Endothelial cell of umbilical vein (primary cell): ENCODE data around the gene SUPT16H. TPM values are rescaled to one million over a fixed set of nuclear protein-coding genes. Genes with fewer than 3 reads are reported as not detected.
A peak's percentile ranks its signal among the peaks of the same experiment; 100 is the strongest.

Experiments used
- BruUV-seq: library from RNA; stranded (reverse); fragments of 400-500 nt; replicated peaks from 2 replicates; lab custom pipeline; 2021; lab: Mats Ljungman, UMichigan
- CTCF ChIA-PET: fragments of 300-600, 350-600 bp; sonication (Branson Sonifier 250); formaldehyde crosslinking; loops from one replicate; lab custom pipeline; 2021; ENCODE audit warnings: antibody characterized with exemption, inconsistent platforms; lab: Charles Lee
- POLR2A ChIA-PET: fragments of 300-600, 350-600 bp; sonication (Branson Sonifier 250); formaldehyde crosslinking; loops from one replicate; lab custom pipeline; 2021; ENCODE audit warnings: antibody characterized with exemption, inconsistent platforms; lab: Charles Lee
- DNase-seq: peaks from one replicate; pipeline ENCODE4 v3.0.0-alpha.2; 2011; ENCODE audit warnings: low read depth, low spot score
- FAIRE-seq: peaks from 2 replicates; lab custom pipeline; 2011; peaks lifted over from hg19 to GRCh38; lab: Jason Lieb, UNC
- H2AFZ ChIP-seq: 2 replicates; pipeline ENCODE4 v1.6.0; 2012; ENCODE audit warnings: low read depth, low read length, control low read depth, inconsistent platforms
- H3K27ac ChIP-seq: 2 replicates; pipeline ENCODE4 v1.5.1; 2011; ENCODE audit warnings: low read depth, mild to moderate bottlenecking, control low read depth, low read length, moderate library complexity; ENCODE audit not compliant: insufficient read depth
- H3K27me3 ChIP-seq, 2 experiments: 2 replicates each; pipeline versions ENCODE4 v1.6.0 to v1.6.1; 2011; ENCODE audit warnings: low read length in 2 of 2, mixed read lengths in 1 of 2; ENCODE audit not compliant: control insufficient read depth in 2 of 2, insufficient read depth in 2 of 2
- H3K36me3 ChIP-seq, 2 experiments: 2 replicates in 1 of 2; 3 replicates in 1 of 2; pipeline ENCODE4 v1.5.1; 2011; ENCODE audit warnings: low read length in 2 of 2, mild to moderate bottlenecking in 1 of 2, moderate library complexity in 1 of 2; ENCODE audit not compliant: control insufficient read depth in 2 of 2, insufficient read depth in 2 of 2; ENCODE audit errors: extremely low read depth in 1 of 2
- H3K4me1 ChIP-seq: 3 replicates; pipeline ENCODE4 v1.5.1; 2011; ENCODE audit warnings: mild to moderate bottlenecking, low read length; ENCODE audit not compliant: control insufficient read depth, insufficient read depth; ENCODE audit errors: extremely low read depth
- H3K4me2 ChIP-seq: 2 replicates; pipeline ENCODE4 v1.6.1; 2011; ENCODE audit warnings: low read length, control low read depth, mixed read lengths; ENCODE audit not compliant: insufficient read depth
- H3K4me3 ChIP-seq, 3 experiments: fragments of 200-600 bp in 1 of 3; sonication (generic), shearing (Covaris generic) in 1 of 3; replicated peaks in 1 of 3; 2 replicates each; pipeline ENCODE4 v1.5.1; 2011 to 2016; ENCODE audit warnings: control low read depth in 3 of 3, low read length in 3 of 3, mild to moderate bottlenecking in 2 of 3, inconsistent platforms in 1 of 3, low read depth in 1 of 3, moderate library complexity in 1 of 3; ENCODE audit not compliant: insufficient read depth in 1 of 3
- H3K79me2 ChIP-seq: 2 replicates; pipeline ENCODE4 v1.6.0; 2012; ENCODE audit warnings: low read length, inconsistent platforms; ENCODE audit not compliant: control insufficient read depth, insufficient read depth
- H3K9ac ChIP-seq: replicated peaks from 2 replicates; pipeline ENCODE3; 2011; ENCODE audit warnings: low read length, control low read depth; ENCODE audit not compliant: insufficient read depth; ENCODE audit errors: extremely low read depth
- H3K9me1 ChIP-seq: replicated peaks from 3 replicates; pipeline ENCODE4 v1.6.0; 2011; ENCODE audit warnings: mild to moderate bottlenecking, low read length; ENCODE audit not compliant: control insufficient read depth, insufficient read depth; ENCODE audit errors: extremely low read depth
- H3K9me3 ChIP-seq: replicated peaks from 2 replicates; pipeline ENCODE4 v1.5.1; 2012; ENCODE audit warnings: low read length, inconsistent platforms; ENCODE audit not compliant: control insufficient read depth, insufficient read depth
- H4K20me1 ChIP-seq: replicated peaks from 2 replicates; pipeline ENCODE3; 2011; ENCODE audit warnings: mild to moderate bottlenecking, low read length; ENCODE audit not compliant: control insufficient read depth, insufficient read depth; ENCODE audit errors: extremely low read depth
- CTCF ChIP-seq, 2 donors: IDR thresholded peaks; 1 replicate in 1 of 2; 2 replicates in 1 of 2; pipeline ENCODE4 v1.5.1; 2011; ENCODE audit warnings: low read length in 2 of 2, mild to moderate bottlenecking in 2 of 2, moderate library complexity in 2 of 2, control low read depth in 1 of 2, inconsistent platforms in 1 of 2, low read depth in 1 of 2; ENCODE audit not compliant: insufficient read depth in 1 of 2; ENCODE audit errors: extremely low read depth in 1 of 2
- EZH2 ChIP-seq: IDR thresholded peaks from 2 replicates; pipeline ENCODE4 v1.6.1; 2012; ENCODE audit warnings: borderline replicate concordance, low read depth, mild to moderate bottlenecking, moderate library complexity, low read length, inconsistent platforms; ENCODE audit not compliant: severe bottlenecking
- FOS ChIP-seq: IDR thresholded peaks from 2 replicates; pipeline ENCODE4 v1.6.1; 2011; ENCODE audit warnings: mild to moderate bottlenecking, low read length, moderate library complexity, borderline replicate concordance; ENCODE audit not compliant: insufficient read depth
- GATA2 ChIP-seq: IDR thresholded peaks from 2 replicates; pipeline ENCODE4 v1.7.0; 2011; ENCODE audit warnings: low read depth, mild to moderate bottlenecking, moderate library complexity, mixed read lengths, low read length; ENCODE audit not compliant: insufficient read length, insufficient read depth
- JUN ChIP-seq: IDR thresholded peaks from 2 replicates; pipeline ENCODE4 v1.6.1; 2011; ENCODE audit warnings: borderline replicate concordance, low read depth; ENCODE audit not compliant: insufficient read length, insufficient read depth
- MAX ChIP-seq: IDR thresholded peaks from 2 replicates; pipeline ENCODE4 v1.6.1; 2011; ENCODE audit not compliant: insufficient read depth, insufficient read length
- MYC ChIP-seq: IDR thresholded peaks from one replicate; pipeline ENCODE4 v1.6.1; 2011; ENCODE audit warnings: mild to moderate bottlenecking, low read depth, low read length
- POLR2A ChIP-seq: IDR thresholded peaks from 2 replicates; pipeline ENCODE4 v1.6.1; 2012; ENCODE audit warnings: low read depth, mild to moderate bottlenecking, control low read depth, low read length
- POLR2AphosphoS5 ChIP-seq: IDR thresholded peaks from 2 replicates; pipeline ENCODE4 v1.6.1; 2012; ENCODE audit warnings: low read depth, mild to moderate bottlenecking, control low read depth, low read length, moderate library complexity; ENCODE audit not compliant: insufficient read depth
- dilution Hi-C: fragments of 300-500 bp; cut with MboI; formaldehyde crosslinking; loops from one replicate; pipeline ENCODE4 v1.15.0; 2019; ENCODE audit warnings: low sequenced_read_pairs; ENCODE audit not compliant: extremely low pct_ligation_motif_present
- intact Hi-C: fragments of 100-400 bp; cut with micrococcal nuclease; formaldehyde crosslinking; loops from one replicate; pipeline ENCODE4 v1.10.0; 2022
- polyA plus RNA-seq, 4 experiments: library from polyadenylated mRNA; depleted of rRNA in 3 of 4; stranded (reverse) in 3 of 4; unstranded in 1 of 4; fragments of >200 nt; gene quantifications; 2 replicates each; pipeline versions ENCODE4 v1.2.1 to v1.2.3, GENCODE V29; 2011 to 2012; ENCODE audit warnings: missing spikeins in 1 of 4
- small RNA-seq: library from RNA; depleted of rRNA; stranded (forward); fragments of <200 nt; gene quantifications from one replicate; pipeline ENCODE3, GENCODE V24; 2012; ENCODE audit warnings: low replicate concordance, low read depth; ENCODE audit not compliant: insufficient read depth, insufficient read length
- total RNA-seq: library from RNA; stranded (reverse); gene quantifications from 2 replicates; pipeline ENCODE4 v1.2.3, GENCODE V29; 2021

The SUPT16H gene
- total and polyA plus RNA-seq, 2 donors (not counting 3 experiments of a cell fraction or from before 2014, with no cell fraction given), result 53.1 to 100 TPM

GRCh38 chr14:21302013-21302835, 81.6 kb downstream of the SUPT16H start:
- Histone ChIP-seq H3K9me3 (no peaks in the 10 kb centered on the region), H3K27ac (no peak overlapping the region), H3K9me1 (no peaks in the 10 kb centered on the region), H3K4me3 (no peak overlapping the region), H3K4me1 (peaks cover 4% of the 10 kb centered on the region), H3K27me3 (peaks cover 14 to 20% of the 10 kb centered on the region in 2 experiments), H3K4me2 (no peak overlapping the region), H2AFZ (no peak overlapping the region), H3K9ac (no peak overlapping the region), H3K79me2 (no peaks in the 10 kb centered on the region), H4K20me1 (no peaks in the 10 kb centered on the region), H3K36me3 (no peaks in the 10 kb centered on the region)
- CTCF ChIA-PET, result no interaction called here
- no peak for FAIRE-seq
- intact Hi-C loops (no loop called here), dilution Hi-C loops (no loop called here)
- no TSS peak for BruUV-seq
- POLR2A ChIA-PET, result no interaction called here
- no peak for DNase-seq
- no peak for TF ChIP-seq GATA2
- TF ChIP-seq CTCF (IDR thresholded peaks at IDR 0.05; ENCODE audit: extremely low read depth in 1 of 2, insufficient read depth in 1 of 2, low read depth in 1 of 2, low read length in 2 of 2), result no peak
- no peak for TF ChIP-seq FOS
- no peak for TF ChIP-seq JUN
- no peak for TF ChIP-seq EZH2
- TF ChIP-seq POLR2A, result no peak
- TF ChIP-seq POLR2AphosphoS5, result no peak
- TF ChIP-seq MYC, result no peak
- TF ChIP-seq MAX, result no peak

Small RNAs within 50 kb of the gene (small RNA-seq; reads per million reads assigned to genes)
- gene RN7SL650P (not detected), gene SNORD8 (22.3 reads per million, percentile 81 among the genes with 10 or more reads in this experiment), gene SNORD9 (5.5 reads per million, percentile 41 among the genes with 10 or more reads in this experiment)

Other genes starting within 250 kb of the SUPT16H start
- gene OR5AU1, start 228.0 kb downstream of the SUPT16H start, total RNA-seq, result not detected in 2 replicates
- not detected in 2 replicates for gene OR5AU1, start 228.0 kb downstream of the SUPT16H start, polyA plus RNA-seq
- 611 and 674 TPM in 2 replicates for gene HNRNPC, start 114.6 kb downstream of the SUPT16H start, total RNA-seq
- gene HNRNPC, start 114.6 kb downstream of the SUPT16H start, polyA plus RNA-seq, result 309 and 531 TPM in 2 replicates
- not detected in 2 replicates for gene RPGRIP1, start 103.9 kb downstream of the SUPT16H start, total RNA-seq
- gene RPGRIP1, start 103.9 kb downstream of the SUPT16H start, polyA plus RNA-seq, result not detected in 2 replicates
- 86.7 and 94.3 TPM in 2 replicates for gene CHD8, start 72.1 kb upstream of the SUPT16H start, total RNA-seq
- gene CHD8, start 72.1 kb upstream of the SUPT16H start, polyA plus RNA-seq, result 52.3 and 55.2 TPM in 2 replicates
- 29.1 and 30.6 TPM in 2 replicates for gene RAB2B, start 92.9 kb upstream of the SUPT16H start, total RNA-seq
- gene RAB2B, start 92.9 kb upstream of the SUPT16H start, polyA plus RNA-seq, result 26.8 and 27.9 TPM in 2 replicates
- gene TOX4, start 93.2 kb upstream of the SUPT16H start, total RNA-seq, result 63.2 and 67.4 TPM in 2 replicates
- gene TOX4, start 93.2 kb upstream of the SUPT16H start, polyA plus RNA-seq, result 78.2 and 78.4 TPM in 2 replicates
- 63.1 and 65.0 TPM in 2 replicates for gene METTL3, start 127.3 kb upstream of the SUPT16H start, total RNA-seq
- 80.2 and 85.3 TPM in 2 replicates for gene METTL3, start 127.3 kb upstream of the SUPT16H start, polyA plus RNA-seq
- gene SALL2, start 142.3 kb upstream of the SUPT16H start, total RNA-seq, result 4.6 and 6.8 TPM in 2 replicates
- 2.8 and 4.3 TPM in 2 replicates for gene SALL2, start 142.3 kb upstream of the SUPT16H start, polyA plus RNA-seq
- gene OR10G3, start 196.1 kb upstream of the SUPT16H start, total RNA-seq, result not detected in 2 replicates
- gene OR10G3, start 196.1 kb upstream of the SUPT16H start, polyA plus RNA-seq, result not detected in 2 replicates